RWPE2 (cell line): Measurements from ENCODE around the gene MXD3.

ENCODE experiments used
- ATAC-seq: fragments of 200-7000 bp; cut with Tn5 transposase; 3 replicates; pipeline ENCODE4 v1.9.1; 2021; ENCODE audit warnings: low read depth
- DNase-seq: peaks from one replicate; pipeline ENCODE4 v3.0.0-alpha.2; 2020; ENCODE audit warnings: low spot score
- H3K27ac ChIP-seq: fragments of 450-650 bp; 2 replicates; pipeline ENCODE4 v1.5.1; 2017; ENCODE audit warnings: mild to moderate bottlenecking; ENCODE audit not compliant: poor library complexity, severe bottlenecking
- H3K27me3 ChIP-seq: fragments of 250-450 bp; sonication (Bioruptor Pico); 2 replicates; pipeline ENCODE4 v1.5.1; 2021; ENCODE audit warnings: mild to moderate bottlenecking, moderate library complexity; ENCODE audit not compliant: insufficient read depth, poor library complexity, severe bottlenecking
- H3K36me3 ChIP-seq: fragments of 250-450 bp; sonication (Bioruptor Pico); 2 replicates; pipeline ENCODE4 v1.5.1; 2020; ENCODE audit warnings: low read depth, mild to moderate bottlenecking, moderate library complexity
- H3K4me1 ChIP-seq: fragments of 250-450 bp; sonication (Bioruptor Pico); 2 replicates; pipeline ENCODE4 v1.5.1; 2021; ENCODE audit warnings: mild to moderate bottlenecking, moderate library complexity; ENCODE audit not compliant: insufficient read depth, poor library complexity, severe bottlenecking
- H3K4me3 ChIP-seq: fragments of 250-450 bp; sonication (Bioruptor Pico); 2 replicates; pipeline ENCODE4 v1.5.1; 2021; ENCODE audit warnings: mild to moderate bottlenecking, moderate library complexity; ENCODE audit not compliant: severe bottlenecking
- H3K9me3 ChIP-seq: fragments of 250-450 bp; sonication (Bioruptor Pico); 2 replicates; pipeline ENCODE4 v1.5.1; 2021; ENCODE audit warnings: mild to moderate bottlenecking, moderate library complexity; ENCODE audit not compliant: severe bottlenecking
- TF ChIP-seq, protein P1 (sequence below): fragments of 450-650 bp; IDR thresholded peaks from one replicate; pipeline ENCODE4 v1.5.1; 2017; ENCODE audit warnings: mild to moderate bottlenecking, moderate library complexity; ENCODE audit not compliant: poor library complexity, severe bottlenecking

The MXD3 gene

DNA sequence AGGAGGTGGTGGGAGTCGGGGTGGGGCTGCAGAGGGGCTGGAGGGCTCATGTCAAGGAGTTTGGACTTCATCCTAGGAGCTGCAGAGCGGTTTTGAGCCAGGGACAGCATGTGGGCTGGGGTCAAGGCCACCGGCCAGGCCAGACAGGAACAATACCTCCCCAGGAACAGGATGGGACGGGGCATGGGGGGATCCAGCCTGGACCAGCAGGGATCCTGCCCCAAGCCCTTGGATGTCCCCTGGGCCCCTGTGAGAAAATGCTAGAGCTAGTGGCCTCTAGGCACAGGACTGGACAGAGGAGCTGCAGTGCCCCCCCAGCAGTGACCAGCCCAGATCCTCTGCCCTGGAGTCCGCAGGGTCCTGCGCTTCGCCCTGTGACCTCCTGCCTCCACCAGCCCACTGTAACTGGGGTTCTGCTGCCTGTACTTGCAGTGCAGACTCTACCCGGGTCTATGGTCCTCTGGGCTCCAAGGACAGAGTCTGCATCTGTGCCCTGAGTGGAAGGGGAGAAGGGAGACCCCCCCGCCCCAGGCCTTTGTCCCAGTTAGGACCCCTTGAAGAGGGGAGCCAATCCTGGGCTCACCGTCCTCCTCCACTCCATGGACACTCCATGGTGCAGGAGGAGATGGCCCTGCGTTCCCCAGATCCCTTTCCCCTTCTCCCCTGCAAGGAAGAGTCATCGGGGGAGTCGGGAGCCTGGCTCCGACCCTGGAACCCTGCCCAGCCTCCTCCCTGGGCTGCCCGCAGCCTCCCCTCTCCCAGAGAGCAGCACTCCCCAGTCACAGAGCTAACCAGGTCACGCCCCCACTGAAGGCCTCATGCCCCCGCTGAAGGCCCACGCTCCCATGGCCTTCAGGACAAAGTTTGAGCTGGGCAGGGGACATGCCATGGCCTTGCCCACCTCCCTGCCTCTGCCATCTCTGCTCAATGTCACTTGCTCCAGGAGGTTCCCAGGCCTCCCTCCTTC is 3.0 kb upstream of the MXD3 start:
- H3K27me3 ChIP-seq, result no peaks in the 10 kb centered on the region
- H3K27ac ChIP-seq, result no peak overlapping the region
- TF ChIP-seq, protein P1, sequence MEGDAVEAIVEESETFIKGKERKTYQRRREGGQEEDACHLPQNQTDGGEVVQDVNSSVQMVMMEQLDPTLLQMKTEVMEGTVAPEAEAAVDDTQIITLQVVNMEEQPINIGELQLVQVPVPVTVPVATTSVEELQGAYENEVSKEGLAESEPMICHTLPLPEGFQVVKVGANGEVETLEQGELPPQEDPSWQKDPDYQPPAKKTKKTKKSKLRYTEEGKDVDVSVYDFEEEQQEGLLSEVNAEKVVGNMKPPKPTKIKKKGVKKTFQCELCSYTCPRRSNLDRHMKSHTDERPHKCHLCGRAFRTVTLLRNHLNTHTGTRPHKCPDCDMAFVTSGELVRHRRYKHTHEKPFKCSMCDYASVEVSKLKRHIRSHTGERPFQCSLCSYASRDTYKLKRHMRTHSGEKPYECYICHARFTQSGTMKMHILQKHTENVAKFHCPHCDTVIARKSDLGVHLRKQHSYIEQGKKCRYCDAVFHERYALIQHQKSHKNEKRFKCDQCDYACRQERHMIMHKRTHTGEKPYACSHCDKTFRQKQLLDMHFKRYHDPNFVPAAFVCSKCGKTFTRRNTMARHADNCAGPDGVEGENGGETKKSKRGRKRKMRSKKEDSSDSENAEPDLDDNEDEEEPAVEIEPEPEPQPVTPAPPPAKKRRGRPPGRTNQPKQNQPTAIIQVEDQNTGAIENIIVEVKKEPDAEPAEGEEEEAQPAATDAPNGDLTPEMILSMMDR, result no peak
- no peaks in the 10 kb centered on the region for H3K9me3 ChIP-seq
- ATAC-seq (no peak), DNase-seq (peak; percentile 58)
- no peak overlapping the region for H3K4me3 ChIP-seq
- H3K4me1 ChIP-seq, result no peaks in the 10 kb centered on the region
- peaks cover 6% of the 10 kb centered on the region for H3K36me3 ChIP-seq

DNA sequence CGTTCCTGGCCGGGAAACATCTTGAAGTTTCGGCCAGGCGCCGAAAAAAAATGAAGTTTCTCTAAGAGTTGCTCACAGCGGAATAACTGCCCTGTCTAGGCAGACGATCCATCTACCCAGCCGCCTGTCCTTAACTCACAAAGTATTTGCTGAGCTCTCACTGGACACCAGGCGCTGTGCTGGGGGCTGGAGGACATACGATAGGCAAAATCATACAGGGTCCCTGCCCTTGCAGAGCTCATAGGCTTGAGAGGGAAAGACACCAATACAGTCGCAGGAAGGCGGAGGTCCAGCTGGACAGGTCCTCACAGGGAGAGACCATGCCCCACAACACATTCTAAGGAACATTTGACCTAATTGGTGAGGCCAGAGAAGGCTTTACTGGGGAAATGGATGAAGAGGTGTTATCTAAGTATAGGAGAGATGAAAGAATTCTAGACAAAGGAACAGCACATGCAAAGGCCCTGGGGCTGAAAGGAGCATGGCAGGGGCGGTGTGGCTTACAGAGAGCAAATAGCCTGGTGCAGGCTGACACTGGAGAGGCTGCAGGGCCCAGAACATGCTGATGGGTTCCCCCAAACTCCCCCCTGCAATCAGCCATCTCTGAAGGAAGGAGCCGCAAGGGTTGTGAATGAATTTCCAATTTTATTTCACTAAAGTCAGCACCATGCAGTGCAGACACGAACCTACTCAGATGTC is 2.0 kb upstream of the MXD3 start:
- no peak for ATAC-seq
- DNase-seq, result no peak
- peaks cover 15% of the 10 kb centered on the region for H3K36me3 ChIP-seq
- TF ChIP-seq, protein P1, result no peak
- H3K4me3 ChIP-seq, result no peak overlapping the region
- H3K27ac ChIP-seq, result no peak overlapping the region
- H3K9me3 ChIP-seq, result no peaks in the 10 kb centered on the region
- H3K4me1 ChIP-seq, result no peaks in the 10 kb centered on the region
- no peaks in the 10 kb centered on the region for H3K27me3 ChIP-seq

DNA sequence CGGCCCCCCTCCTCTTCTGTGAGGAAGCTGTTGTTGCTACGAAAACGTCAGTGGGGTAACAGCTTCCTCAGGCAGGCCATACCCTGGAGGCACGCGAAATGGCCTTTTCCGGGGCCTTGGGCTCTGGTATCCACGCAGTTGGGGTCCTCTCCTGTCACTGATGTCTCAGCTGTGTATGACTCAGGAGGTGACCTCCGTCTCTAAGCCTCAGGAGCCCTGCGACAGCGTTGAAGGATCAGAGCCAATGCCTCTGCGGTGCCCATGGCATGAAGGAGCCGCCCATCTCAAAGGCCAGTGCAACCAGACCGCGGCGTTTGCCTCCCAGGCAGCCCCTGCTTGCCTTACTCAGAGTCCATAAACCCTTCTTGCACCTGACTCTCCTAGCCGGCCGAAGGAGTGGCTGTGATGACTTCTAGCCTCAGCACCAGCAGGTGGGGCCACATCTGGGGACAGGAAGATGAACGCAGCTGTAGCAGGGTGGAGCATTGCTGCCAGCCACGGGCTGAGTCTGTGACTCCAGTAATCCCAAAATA is 1.0 kb upstream of the MXD3 start:
- Histone ChIP-seq H3K27me3 (no peaks in the 10 kb centered on the region), H3K36me3 (peaks cover 18% of the 10 kb centered on the region), H3K27ac (peak overlapping the region; percentile 59), H3K4me1 (no peaks in the 10 kb centered on the region), H3K4me3 (peak overlapping the region; percentile 50), H3K9me3 (no peaks in the 10 kb centered on the region)
- ATAC-seq, result peak; percentile 13
- no peak for DNase-seq
- TF ChIP-seq, protein P1, result peak; percentile 16

DNA sequence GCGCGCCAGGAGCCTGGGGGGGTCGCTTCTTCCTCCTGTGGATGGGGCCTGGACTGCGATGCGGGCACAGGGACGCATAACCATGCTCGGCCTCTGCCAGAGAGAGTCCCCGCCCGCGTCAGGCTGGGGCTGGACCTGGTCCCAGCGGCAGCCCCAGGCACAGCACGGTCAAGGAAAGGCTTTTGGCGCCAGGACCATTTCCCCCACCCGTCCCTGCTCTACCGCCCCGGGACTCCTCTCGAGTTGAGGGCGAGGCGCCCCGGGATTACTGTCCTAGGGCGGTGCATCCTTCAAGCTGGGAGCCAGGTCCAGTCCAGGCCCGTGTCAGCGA is 341 bp downstream of the MXD3 start:
- ATAC-seq, result peak; percentile 27
- peak overlapping the region; percentile 50 for H3K4me3 ChIP-seq
- no peaks in the 10 kb centered on the region for H3K9me3 ChIP-seq
- DNase-seq, result no peak
- H3K27ac ChIP-seq, result peak overlapping the region; percentile 59
- H3K27me3 ChIP-seq, result no peaks in the 10 kb centered on the region
- H3K36me3 ChIP-seq, result peaks cover 26% of the 10 kb centered on the region
- no peaks in the 10 kb centered on the region for H3K4me1 ChIP-seq
- TF ChIP-seq, protein P1, result no peak
